Bronchial epithelial cell (primary cell): ENCODE results near the gene NOS1AP. TPM values are rescaled to one million over a fixed set of nuclear protein-coding genes. Genes with fewer than 3 reads are reported as not detected.

Experiments
- DNase-seq: peaks from one replicate; pipeline ENCODE4 v3.0.0-alpha.2; 2010; ENCODE audit warnings: low read depth
- FAIRE-seq: peaks from 2 replicates; lab custom pipeline; 2011; peaks lifted over from hg19 to GRCh38; lab: Jason Lieb, UNC
- H3K27me3 ChIP-seq: 2 replicates; pipeline ENCODE4 v1.5.1; 2011; ENCODE audit warnings: low read length; ENCODE audit not compliant: control insufficient read depth, insufficient read depth
- H3K36me3 ChIP-seq: 2 replicates; pipeline ENCODE4 v1.5.1; 2011; ENCODE audit warnings: low read length; ENCODE audit not compliant: control insufficient read depth, insufficient read depth
- H3K4me3 ChIP-seq: 2 replicates; pipeline ENCODE4 v1.5.1; 2011; ENCODE audit warnings: mild to moderate bottlenecking, low read depth, low read length, control low read depth
- total RNA-seq: library from RNA; depleted of rRNA; stranded (reverse); fragments of >200 nt; gene quantifications from 2 replicates; pipeline ENCODE4 v1.2.1, GENCODE V29; 2014
- TF ChIP-seq, protein P1 (sequence below): IDR thresholded peaks from 2 replicates; pipeline ENCODE4 v1.5.1; 2011; ENCODE audit warnings: mild to moderate bottlenecking, moderate library complexity, low read length, control low read depth, inconsistent platforms; ENCODE audit not compliant: insufficient read depth, severe bottlenecking

The NOS1AP gene
- total RNA-seq, 1 donor from 2014 or later: 1.3 TPM

DNA sequence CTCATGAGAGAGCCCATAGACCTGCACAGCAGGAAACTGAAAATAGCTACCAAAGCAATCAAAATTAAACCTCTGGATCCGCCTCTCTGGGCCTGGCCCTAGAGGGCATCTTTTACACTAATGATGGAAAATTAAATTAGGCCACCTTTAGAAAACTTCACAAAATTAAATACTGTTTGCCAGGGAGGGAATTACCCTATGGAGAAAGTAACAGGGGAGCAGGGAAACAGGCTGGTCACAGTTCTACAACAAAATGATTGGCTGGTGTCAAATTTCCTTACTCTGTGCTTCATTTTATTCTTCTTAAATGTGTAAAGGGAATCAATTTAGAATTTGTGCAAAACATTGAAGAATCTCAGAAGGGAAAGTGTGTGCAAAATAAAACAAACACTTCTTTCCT is 244.7 kb downstream of the NOS1AP start:
- FAIRE-seq: no peak
- DNase-seq: no peak
- no peak overlapping the region for H3K4me3 ChIP-seq
- no peaks in the 10 kb centered on the region for H3K36me3 ChIP-seq
- no peaks in the 10 kb centered on the region for H3K27me3 ChIP-seq
- TF ChIP-seq, protein P1, sequence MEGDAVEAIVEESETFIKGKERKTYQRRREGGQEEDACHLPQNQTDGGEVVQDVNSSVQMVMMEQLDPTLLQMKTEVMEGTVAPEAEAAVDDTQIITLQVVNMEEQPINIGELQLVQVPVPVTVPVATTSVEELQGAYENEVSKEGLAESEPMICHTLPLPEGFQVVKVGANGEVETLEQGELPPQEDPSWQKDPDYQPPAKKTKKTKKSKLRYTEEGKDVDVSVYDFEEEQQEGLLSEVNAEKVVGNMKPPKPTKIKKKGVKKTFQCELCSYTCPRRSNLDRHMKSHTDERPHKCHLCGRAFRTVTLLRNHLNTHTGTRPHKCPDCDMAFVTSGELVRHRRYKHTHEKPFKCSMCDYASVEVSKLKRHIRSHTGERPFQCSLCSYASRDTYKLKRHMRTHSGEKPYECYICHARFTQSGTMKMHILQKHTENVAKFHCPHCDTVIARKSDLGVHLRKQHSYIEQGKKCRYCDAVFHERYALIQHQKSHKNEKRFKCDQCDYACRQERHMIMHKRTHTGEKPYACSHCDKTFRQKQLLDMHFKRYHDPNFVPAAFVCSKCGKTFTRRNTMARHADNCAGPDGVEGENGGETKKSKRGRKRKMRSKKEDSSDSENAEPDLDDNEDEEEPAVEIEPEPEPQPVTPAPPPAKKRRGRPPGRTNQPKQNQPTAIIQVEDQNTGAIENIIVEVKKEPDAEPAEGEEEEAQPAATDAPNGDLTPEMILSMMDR: no peak

DNA sequence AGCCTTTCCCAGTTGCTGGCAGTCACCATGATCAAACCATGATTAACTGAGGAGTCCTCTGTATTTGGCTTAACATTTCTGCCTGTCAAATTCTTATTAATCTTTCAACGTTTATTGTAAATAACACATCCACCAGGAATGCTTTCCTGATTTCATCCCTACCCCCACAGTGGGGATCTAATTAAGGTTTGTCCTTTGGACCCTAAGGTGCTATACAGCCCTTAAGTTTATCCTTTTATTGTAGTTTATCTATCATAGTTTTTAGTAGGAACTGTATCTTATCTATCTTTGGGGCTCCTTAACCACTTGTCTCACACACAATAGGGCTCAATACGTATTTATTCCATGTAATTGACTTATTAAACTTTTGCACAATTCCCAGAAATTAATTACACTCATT is 246.2 kb downstream of the NOS1AP start:
- no peaks in the 10 kb centered on the region for H3K27me3 ChIP-seq
- FAIRE-seq: no peak
- H3K4me3 ChIP-seq: no peak overlapping the region
- no peaks in the 10 kb centered on the region for H3K36me3 ChIP-seq
- no peak for DNase-seq
- TF ChIP-seq, protein P1: no peak

GRCh38 chr1:162316187-162316586 is 246.7 kb downstream of the NOS1AP start:
- DNase-seq: no peak
- FAIRE-seq: no peak
- H3K27me3 ChIP-seq: no peaks in the 10 kb centered on the region
- TF ChIP-seq, protein P1: no peak
- H3K4me3 ChIP-seq: no peak overlapping the region
- H3K36me3 ChIP-seq: no peaks in the 10 kb centered on the region

DNA sequence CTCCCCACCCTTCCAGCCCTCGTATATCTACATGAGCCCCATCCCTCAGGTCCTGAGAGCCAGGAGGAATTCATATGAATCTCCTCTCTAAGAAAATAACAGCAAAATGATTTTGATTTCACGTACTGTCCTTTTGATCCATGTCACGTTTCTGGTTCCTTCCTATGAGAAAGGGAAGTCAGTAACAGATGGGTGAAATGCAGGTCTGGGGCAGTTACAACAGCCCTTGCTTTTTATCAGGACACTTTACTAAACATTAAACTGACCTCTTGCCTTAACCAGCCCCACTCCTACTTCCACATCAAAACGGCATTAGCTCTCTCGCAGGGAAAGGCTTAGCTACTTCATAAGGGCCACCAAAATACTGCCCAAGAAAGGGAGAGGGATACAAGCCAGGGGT is 248.1 kb downstream of the NOS1AP start:
- no peaks in the 10 kb centered on the region for H3K27me3 ChIP-seq
- FAIRE-seq: no peak

DNA sequence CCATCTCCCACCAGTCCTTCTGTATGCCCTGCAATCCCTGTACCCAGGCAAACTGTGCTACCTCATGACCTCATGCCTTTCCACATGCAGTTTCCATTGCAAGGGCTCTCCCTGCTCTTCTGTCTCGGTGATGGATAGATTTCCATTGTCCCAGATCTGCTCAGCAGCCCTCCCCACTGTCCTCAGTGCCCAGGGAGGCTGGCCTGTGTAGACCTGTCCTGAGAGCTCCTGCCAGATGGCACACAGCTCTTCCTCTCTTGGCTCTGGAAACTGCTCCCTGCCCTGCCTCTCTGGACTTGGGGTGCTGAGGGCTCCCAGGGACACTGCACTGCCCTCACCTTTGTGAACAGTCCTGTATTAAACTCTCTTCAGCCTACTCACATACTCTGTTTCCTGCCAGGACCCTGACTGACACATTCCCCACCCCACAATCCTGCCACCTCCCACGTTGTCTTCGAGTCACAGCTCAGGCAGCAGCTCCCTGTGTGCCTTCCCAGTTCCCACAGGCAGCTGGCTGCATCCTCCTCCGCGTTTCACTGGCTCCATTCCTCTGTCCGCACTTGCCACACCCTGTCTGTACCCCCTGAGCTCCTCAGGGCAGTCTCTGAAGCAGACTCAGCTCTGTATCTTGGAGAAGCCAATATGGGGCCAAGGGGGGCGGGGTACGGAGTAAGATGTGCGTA is 250.1 kb downstream of the NOS1AP start:
- peak; percentile 45 for DNase-seq
- Histone ChIP-seq H3K4me3 (no peak overlapping the region), H3K27me3 (no peaks in the 10 kb centered on the region), H3K36me3 (no peaks in the 10 kb centered on the region)
- FAIRE-seq: no peak
- TF ChIP-seq, protein P1: no peak

More for the DNA sequence above, 248.1 kb downstream of the NOS1AP start:
- TF ChIP-seq, protein P1: no peak
- DNase-seq: no peak
- no peaks in the 10 kb centered on the region for H3K36me3 ChIP-seq
- H3K4me3 ChIP-seq: no peak overlapping the region
